Osteoblast (primary cell): ENCODE results near the gene ITPR1. TPM values are rescaled to one million over a fixed set of nuclear protein-coding genes. Genes with fewer than 3 reads are reported as not detected.

Experiments used
- DNase-seq: peaks from one replicate; pipeline ENCODE4 v3.0.0; 2011; ENCODE audit warnings: low spot score, mixed read lengths; ENCODE audit not compliant: insufficient read length; ENCODE audit errors: missing footprints
- H2AFZ ChIP-seq: 2 replicates; pipeline ENCODE4 v1.6.0; 2011; ENCODE audit warnings: mild to moderate bottlenecking, low read length
- H3K27ac ChIP-seq: 2 replicates; pipeline ENCODE4 v1.5.1; 2011; ENCODE audit warnings: mild to moderate bottlenecking, low read depth, low read length, moderate library complexity
- H3K27me3 ChIP-seq: 2 replicates; pipeline ENCODE4 v1.6.0; 2012; ENCODE audit warnings: mild to moderate bottlenecking, control low read depth, inconsistent platforms, low read length, moderate library complexity; ENCODE audit not compliant: insufficient read depth
- H3K36me3 ChIP-seq: 2 replicates; pipeline ENCODE4 v1.5.1; 2011; ENCODE audit warnings: mild to moderate bottlenecking, low read length, control low read depth, moderate library complexity; ENCODE audit not compliant: insufficient read depth
- H3K4me1 ChIP-seq: 2 replicates; pipeline ENCODE4 v1.5.1; 2011; ENCODE audit warnings: mild to moderate bottlenecking, low read length, control low read depth, moderate library complexity; ENCODE audit not compliant: insufficient read depth
- H3K4me2 ChIP-seq: 2 replicates; pipeline ENCODE4 v1.6.0; 2011; ENCODE audit warnings: mild to moderate bottlenecking, low read length; ENCODE audit not compliant: insufficient read depth
- H3K4me3 ChIP-seq: fragments of 200-600 bp; sonication (generic); 3 replicates; pipeline ENCODE4 v1.5.1; 2012; ENCODE audit warnings: mild to moderate bottlenecking, low read length, inconsistent platforms; ENCODE audit not compliant: insufficient read depth
- H3K79me2 ChIP-seq: 2 replicates; pipeline ENCODE4 v1.6.0; 2012; ENCODE audit warnings: mild to moderate bottlenecking, low read length, control low read depth, inconsistent platforms; ENCODE audit not compliant: insufficient read depth
- H3K9me3 ChIP-seq: 2 replicates; pipeline ENCODE4 v1.5.1; 2011; ENCODE audit warnings: low read depth, low read length, control low read depth
- H4K20me1 ChIP-seq: 2 replicates; pipeline ENCODE4 v1.6.0; 2012; ENCODE audit warnings: mild to moderate bottlenecking, low read length, control low read depth; ENCODE audit not compliant: insufficient read depth
- total RNA-seq: library from RNA; depleted of rRNA; stranded (reverse); fragments of >200 nt; gene quantifications from 2 replicates; pipeline ENCODE4 v1.2.3, GENCODE V29; 2012
- TF ChIP-seq, protein P1 (sequence below): IDR thresholded peaks from 2 replicates; pipeline ENCODE4 v1.5.1; 2011; ENCODE audit warnings: mild to moderate bottlenecking, low read depth, low read length, moderate library complexity; ENCODE audit errors: extremely low read depth

Gene ITPR1
- total RNA-seq, 1 donor = 16.6 TPM

DNA sequence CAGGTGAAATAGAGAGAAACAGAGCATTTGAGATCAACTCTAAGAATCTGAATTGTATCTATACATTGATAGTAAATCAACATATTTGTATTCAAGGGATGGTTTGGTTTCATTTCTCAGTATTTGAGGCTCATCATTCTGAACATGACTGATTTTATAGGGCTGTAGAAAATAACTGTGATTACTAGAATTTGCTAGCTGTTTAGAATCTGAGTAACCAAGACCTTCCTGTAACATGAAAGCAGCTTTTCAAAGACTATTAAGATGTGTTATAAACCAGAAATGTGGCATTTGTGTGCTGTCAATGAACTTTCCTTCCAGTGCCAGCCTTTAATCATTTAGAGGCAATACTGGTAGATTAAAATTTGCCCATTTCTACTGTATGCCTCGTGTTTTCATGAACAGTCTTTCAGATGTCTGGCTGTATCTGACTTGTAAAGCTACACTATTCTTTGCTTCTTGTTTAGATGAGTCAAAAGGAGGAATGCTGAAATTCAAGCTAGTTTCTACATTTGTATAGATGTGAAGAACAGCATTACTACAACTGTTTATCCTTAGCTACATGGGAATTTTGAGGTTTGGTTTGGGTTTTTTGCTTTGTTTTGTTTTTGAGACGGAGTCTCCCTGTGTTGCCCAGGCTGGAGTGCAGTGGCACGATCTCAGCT lies 348.8 kb downstream of the ITPR1 start:
- Histone ChIP-seq H3K79me2 (no peaks in the 10 kb centered on the region), H4K20me1 (no peaks in the 10 kb centered on the region), H3K9me3 (no peaks in the 10 kb centered on the region), H3K27me3 (no peaks in the 10 kb centered on the region), H3K4me2 (no peak overlapping the region), H3K4me1 (no peaks in the 10 kb centered on the region), H3K36me3 (no peaks in the 10 kb centered on the region), H3K27ac (no peak overlapping the region), H3K4me3 (no peak overlapping the region), H2AFZ (no peak overlapping the region)
- TF ChIP-seq, protein P1, sequence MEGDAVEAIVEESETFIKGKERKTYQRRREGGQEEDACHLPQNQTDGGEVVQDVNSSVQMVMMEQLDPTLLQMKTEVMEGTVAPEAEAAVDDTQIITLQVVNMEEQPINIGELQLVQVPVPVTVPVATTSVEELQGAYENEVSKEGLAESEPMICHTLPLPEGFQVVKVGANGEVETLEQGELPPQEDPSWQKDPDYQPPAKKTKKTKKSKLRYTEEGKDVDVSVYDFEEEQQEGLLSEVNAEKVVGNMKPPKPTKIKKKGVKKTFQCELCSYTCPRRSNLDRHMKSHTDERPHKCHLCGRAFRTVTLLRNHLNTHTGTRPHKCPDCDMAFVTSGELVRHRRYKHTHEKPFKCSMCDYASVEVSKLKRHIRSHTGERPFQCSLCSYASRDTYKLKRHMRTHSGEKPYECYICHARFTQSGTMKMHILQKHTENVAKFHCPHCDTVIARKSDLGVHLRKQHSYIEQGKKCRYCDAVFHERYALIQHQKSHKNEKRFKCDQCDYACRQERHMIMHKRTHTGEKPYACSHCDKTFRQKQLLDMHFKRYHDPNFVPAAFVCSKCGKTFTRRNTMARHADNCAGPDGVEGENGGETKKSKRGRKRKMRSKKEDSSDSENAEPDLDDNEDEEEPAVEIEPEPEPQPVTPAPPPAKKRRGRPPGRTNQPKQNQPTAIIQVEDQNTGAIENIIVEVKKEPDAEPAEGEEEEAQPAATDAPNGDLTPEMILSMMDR = no peak
- no peak for DNase-seq

DNA sequence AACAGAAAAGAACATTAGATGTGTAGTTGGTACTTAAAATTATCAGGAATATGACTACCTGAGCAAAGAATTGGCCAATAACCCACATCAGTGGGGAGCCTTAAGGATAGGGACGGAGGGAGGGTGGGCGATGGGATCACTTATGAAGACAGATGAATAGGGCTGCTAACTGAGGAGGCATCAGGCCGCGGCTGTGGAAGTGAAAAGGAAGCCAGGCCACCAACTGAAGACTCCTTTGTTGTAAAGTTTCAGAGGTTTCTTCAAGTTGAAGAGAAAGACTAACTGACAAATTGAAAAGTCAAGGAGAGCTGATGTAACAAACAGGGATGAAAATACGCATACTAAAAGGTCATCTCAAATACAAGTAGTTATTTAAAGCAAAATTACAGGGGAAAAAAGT lies 350.5 kb downstream of the ITPR1 start:
- no peaks in the 10 kb centered on the region for H3K36me3 ChIP-seq
- H3K27ac ChIP-seq = no peak overlapping the region
- DNase-seq = no peak
- H3K79me2 ChIP-seq = no peaks in the 10 kb centered on the region
- H3K27me3 ChIP-seq = no peaks in the 10 kb centered on the region
- no peak overlapping the region for H3K4me2 ChIP-seq
- TF ChIP-seq, protein P1 = no peak
- H3K9me3 ChIP-seq = no peaks in the 10 kb centered on the region
- no peaks in the 10 kb centered on the region for H4K20me1 ChIP-seq
- no peak overlapping the region for H3K4me3 ChIP-seq
- H3K4me1 ChIP-seq = no peaks in the 10 kb centered on the region
- H2AFZ ChIP-seq = no peak overlapping the region

GRCh38 chr3:4845882-4846281 lies 352.7 kb downstream of the ITPR1 start:
- Histone ChIP-seq H2AFZ (no peak overlapping the region), H3K4me2 (no peak overlapping the region), H3K27me3 (no peaks in the 10 kb centered on the region), H3K36me3 (no peaks in the 10 kb centered on the region), H3K9me3 (no peaks in the 10 kb centered on the region), H4K20me1 (no peaks in the 10 kb centered on the region), H3K79me2 (no peaks in the 10 kb centered on the region), H3K4me1 (no peaks in the 10 kb centered on the region), H3K27ac (no peak overlapping the region), H3K4me3 (no peak overlapping the region)
- no peak for DNase-seq
- TF ChIP-seq, protein P1 = no peak

DNA sequence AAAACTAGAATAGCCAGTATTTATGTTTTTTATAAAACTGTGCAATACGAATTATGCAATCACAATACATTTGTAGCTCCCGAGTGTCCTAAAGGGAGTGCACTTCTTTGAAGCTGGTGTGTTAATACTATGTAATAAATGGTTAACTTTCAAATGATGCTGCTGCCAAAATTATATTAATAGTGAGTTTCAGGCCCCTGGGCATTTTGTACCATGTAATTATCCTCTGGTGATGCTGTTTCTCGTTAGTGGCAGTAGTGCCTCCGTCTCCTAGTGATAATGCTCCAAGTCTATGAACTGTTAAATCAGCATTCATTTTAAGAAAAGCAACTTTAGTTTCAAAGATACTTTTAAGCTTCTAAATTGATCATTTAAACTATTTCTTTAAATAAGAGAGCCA lies 353.4 kb downstream of the ITPR1 start:
- Histone ChIP-seq H4K20me1 (no peaks in the 10 kb centered on the region), H3K4me3 (no peak overlapping the region), H2AFZ (no peak overlapping the region), H3K27me3 (no peaks in the 10 kb centered on the region), H3K4me1 (no peaks in the 10 kb centered on the region), H3K4me2 (no peak overlapping the region), H3K36me3 (no peaks in the 10 kb centered on the region), H3K9me3 (no peaks in the 10 kb centered on the region), H3K27ac (no peak overlapping the region), H3K79me2 (no peaks in the 10 kb centered on the region)
- no peak for DNase-seq
- TF ChIP-seq, protein P1 = no peak
